K562 (cell line): ENCODE measurements around the gene TRMT44. TPM values are rescaled to one million over a fixed set of nuclear protein-coding genes. Genes with fewer than 3 reads are reported as not detected.

ENCODE experiments used
- ATAC-seq: fragments of 200-7000 bp; cut with Tn5 transposase; 3 replicates; pipeline ENCODE4 v1.9.1; 2020; ENCODE audit warnings: moderate library complexity
- BruUV-seq: library from RNA; stranded (reverse); fragments of 400-500 nt; replicated peaks from 2 replicates; lab custom pipeline; 2021; lab: Mats Ljungman, UMichigan
- CTCF ChIA-PET: fragments of 300-600 bp; formaldehyde crosslinking; extraction: SDS; loops from one replicate; lab custom pipeline; 2021; ENCODE audit warnings: low intra/inter-chr PET ratio; lab: Yijun Ruan, JAX
- POLR2A ChIA-PET: fragments of 300-600, 350-650 bp; sonication (Branson Sonifier 250); formaldehyde crosslinking; extraction: SDS; loops from one replicate; lab custom pipeline; 2021; ENCODE audit warnings: antibody characterized with exemption, inconsistent platforms; lab: Yijun Ruan, JAX
- DNase-seq, 4 experiments: peaks; one replicate each; pipeline versions ENCODE4 v3.0.0 to v3.0.0-alpha.2; 2011 to 2018; ENCODE audit warnings: low spot score in 3 of 4, mixed read lengths in 3 of 4; ENCODE audit errors: extremely low read depth in 1 of 4
- FAIRE-seq: peaks from 2 replicates; lab custom pipeline; 2011; peaks lifted over from hg19 to GRCh38; lab: Jason Lieb, UNC
- H2AFZ ChIP-seq: 2 replicates; pipeline ENCODE4 v1.6.0; 2011; ENCODE audit warnings: low read depth, low read length, control low read depth, inconsistent platforms
- H3K27ac ChIP-seq: fragments of 200-600 bp; 3 replicates; pipeline ENCODE4 v1.8.0; 2011; ENCODE audit warnings: low read depth, mild to moderate bottlenecking, control low read depth, inconsistent platforms, low read length, moderate library complexity, mixed read lengths; ENCODE audit errors: extremely low read depth
- H3K27me3 ChIP-seq, 2 experiments: fragments of 300-600 bp in 1 of 2; 2 replicates in 1 of 2; 3 replicates in 1 of 2; pipeline versions ENCODE4 v1.6.0 to v1.8.0; 2011; ENCODE audit warnings: inconsistent platforms in 2 of 2, low read length in 2 of 2, mild to moderate bottlenecking in 1 of 2, mixed read lengths in 1 of 2, moderate library complexity in 1 of 2; ENCODE audit not compliant: control insufficient read depth in 2 of 2, insufficient read depth in 2 of 2
- H3K36me3 ChIP-seq: fragments of 300-600 bp; 3 replicates; pipeline ENCODE4 v1.8.0; 2011; ENCODE audit warnings: mild to moderate bottlenecking, low read length, inconsistent platforms; ENCODE audit not compliant: control insufficient read depth, insufficient read depth
- H3K4me1 ChIP-seq, 2 experiments: fragments of 200-600 bp in 1 of 2; replicated peaks in 1 of 2; 2 replicates in 1 of 2; 3 replicates in 1 of 2; pipeline versions ENCODE4 v1.5.1 to v1.8.0; 2011; ENCODE audit warnings: inconsistent platforms in 2 of 2, low read length in 2 of 2, mild to moderate bottlenecking in 1 of 2, mixed read lengths in 1 of 2, moderate library complexity in 1 of 2; ENCODE audit not compliant: control insufficient read depth in 2 of 2, insufficient read depth in 2 of 2
- H3K4me2 ChIP-seq: 2 replicates; pipeline ENCODE4 v1.6.1; 2011; ENCODE audit warnings: low read length, control low read depth, inconsistent platforms, mixed read lengths; ENCODE audit not compliant: insufficient read depth
- H3K4me3 ChIP-seq: fragments of 200-600 bp; sonication (generic), shearing (Covaris generic); 2 replicates; pipeline ENCODE4 v1.5.1; 2016; ENCODE audit warnings: control low read depth, inconsistent platforms
- H3K79me2 ChIP-seq: fragments of 200-600 bp; 3 replicates; pipeline ENCODE4 v1.8.0; 2011; ENCODE audit warnings: low read length, inconsistent platforms; ENCODE audit not compliant: control insufficient read depth, insufficient read depth
- H3K9ac ChIP-seq, 2 experiments: 2 replicates each; pipeline versions ENCODE4 v1.6.0 to v1.6.1; 2011; ENCODE audit warnings: low read depth in 2 of 2, low read length in 2 of 2, control low read depth in 1 of 2, inconsistent platforms in 1 of 2, mild to moderate bottlenecking in 1 of 2, mixed read lengths in 1 of 2; ENCODE audit not compliant: insufficient read depth in 1 of 2
- H3K9me1 ChIP-seq: one replicate; pipeline ENCODE4 v1.6.0; 2011; ENCODE audit warnings: inconsistent platforms, mild to moderate bottlenecking, low read length, moderate library complexity; ENCODE audit not compliant: control insufficient read depth, insufficient read depth
- H3K9me3 ChIP-seq: replicated peaks from 2 replicates; pipeline ENCODE4 v1.5.1; 2011; ENCODE audit warnings: low read depth, low read length, inconsistent platforms; ENCODE audit not compliant: control insufficient read depth, insufficient read depth
- H4K20me1 ChIP-seq: replicated peaks from 2 replicates; pipeline ENCODE4 v1.6.1; 2011; ENCODE audit warnings: low read length, inconsistent platforms, mixed read lengths; ENCODE audit not compliant: control insufficient read depth, insufficient read depth
- IRF9 ChIP-seq: fragments of 450-650 bp; IDR thresholded peaks from 2 replicates; pipeline ENCODE4 v1.6.1; 2016; ENCODE audit warnings: missing biosample characterization, missing genetic modification characterization
- KAT2B ChIP-seq: IDR thresholded peaks from one replicate; pipeline ENCODE4 v1.6.1; 2012; ENCODE audit warnings: low read depth, mild to moderate bottlenecking, control low read depth, inconsistent platforms, low read length, moderate library complexity
- MED1 ChIP-seq: sonication (generic); formaldehyde crosslinking; IDR thresholded peaks from 2 replicates; pipeline ENCODE4 v1.8.1; 2023; ENCODE audit warnings: missing genetic modification reagents, borderline replicate concordance
- MGA ChIP-seq: fragments of 450-650 bp; IDR thresholded peaks from 2 replicates; pipeline ENCODE4 v1.6.1; 2016; ENCODE audit warnings: mild to moderate bottlenecking, moderate library complexity
- PCBP1 ChIP-seq: fragments of 200-400 bp; formaldehyde crosslinking; IDR thresholded peaks from 2 replicates; pipeline ENCODE4 v1.6.1; 2018; ENCODE audit warnings: mild to moderate bottlenecking, low read depth, low read length; ENCODE audit not compliant: poor library complexity, severe bottlenecking
- TCF7L2 ChIP-seq: fragments of 150-350 bp; IDR thresholded peaks from 2 replicates; pipeline ENCODE4 v1.6.1; 2016; ENCODE audit warnings: low read depth, mild to moderate bottlenecking, low read length, moderate library complexity
- ZFP91 ChIP-seq: sonication (generic); formaldehyde crosslinking; IDR thresholded peaks from 2 replicates; pipeline ENCODE4 v1.8.0; 2022; ENCODE audit warnings: mild to moderate bottlenecking, missing genetic modification reagents
- WGBS: fragments of 100-300 bp; shearing (Covaris generic); methylation state at CpG from one replicate; pipeline ENCODE4 v1.1.6; 2016; ENCODE audit warnings: low coverage, mixed read lengths; ENCODE audit not compliant: insufficient coverage; ENCODE audit errors: missing lambda C conversion rate; 5-methylcytosine and 5-hydroxymethylcytosine counted together
- in situ Hi-C: fragments of 300-500 bp; cut with MboI; formaldehyde crosslinking; loops from 4 replicates; pipeline ENCODE4 v1.15.0; 2018; ENCODE audit warnings: inconsistent platforms, mixed read lengths
- intact Hi-C: fragments of 100-400 bp; cut with micrococcal nuclease; formaldehyde crosslinking; loops from 2 replicates; pipeline ENCODE4 v1.14.2; 2022
- polyA plus RNA-seq, 8 experiments: library from polyadenylated mRNA; depleted of rRNA in 4 of 8; stranded (reverse) in 5 of 8; unstranded in 3 of 8; fragments of >200 nt; fragmentation: Nextera tagmentation in 2 of 8; fragmentation: Illumina TruSeq in 1 of 8; extraction: Ambion mirVana in 2 of 8; extraction: Trizol in 1 of 8; gene quantifications; 2 replicates each; pipeline versions ENCODE4 v1.2.1 to v1.2.3, GENCODE V29; 2011 to 2014; ENCODE audit warnings: inconsistent platforms in 1 of 8, missing spikeins in 1 of 8
- total RNA-seq, 7 experiments: library from RNA; depleted of rRNA in 6 of 7; stranded (reverse); fragments of >200 nt in 6 of 7; fragmentation: Illumina TruSeq in 2 of 7; extraction: Trizol in 2 of 7; gene quantifications; 2 replicates each; pipeline versions ENCODE4 v1.2.1 to v1.2.3, GENCODE V29; 2011 to 2021; ENCODE audit warnings: low replicate concordance in 1 of 7

TRMT44 gene
- total and polyA plus RNA-seq, 9 of the 15 experiments (the other 6 are each of a cell fraction or from before 2014, with no cell fraction given): 1.2 to 18.6 (median 10.0) TPM

- H3K27ac ChIP-seq: no peak overlapping the region
- no peaks in the 10 kb centered on the region for H3K9me1 ChIP-seq
- POLR2A ChIA-PET: interaction anchor here (0.6 to 1.3 kb wide), 3 partner anchors 20 to 128 kb away, joined by 3 read pairs; no protein-coding TSS in a partner anchor
- no peaks in the 10 kb centered on the region for H3K9me3 ChIP-seq
- H3K36me3 ChIP-seq: peaks cover 24% of the 10 kb centered on the region; the same call in 1 of the 3 replicates
- TF ChIP-seq MED1 (CRISPR knock-in tag) (no peak), ZFP91 (CRISPR knock-in tag) (no peak), IRF9 (no peak), PCBP1 (no peak), TCF7L2 (no peak), KAT2B (no peak), MGA (no peak)
- TF ChIP-seq, all 486 proteins: peak for 0
- Histone ChIP-seq H3K4me1 (peaks cover 26 to 43% of the 10 kb centered on the region in 2 experiments), H3K27me3 (no peaks in the 10 kb centered on the region), H3K9ac (peak overlapping the region in 1 of 2 experiments; percentile 45; a peak in 2 of 4 replicates), H3K79me2 (no peaks in the 10 kb centered on the region), H3K4me3 (no peak overlapping the region), H3K4me2 (no peak overlapping the region), H2AFZ (no peak overlapping the region), H4K20me1 (no peaks in the 10 kb centered on the region)
- no TSS peak for BruUV-seq
- 97% methylated on average over 8 of the region's 8 CpGs for WGBS
- in situ Hi-C loops (loop anchor here (5.0 kb wide), 1 partner anchor 80 kb away; no protein-coding TSS in a partner anchor), intact Hi-C loops (loop anchor here (2.0 kb wide), 1 partner anchor 69 kb away; no protein-coding TSS in a partner anchor)
- CTCF ChIA-PET: no interaction called here
- no peak for ATAC-seq
- no peak for DNase-seq
- FAIRE-seq: no peak
These were observed 37.1 kb downstream of the TRMT44 start for GRCh38 chr4:8477676-8478075.
